LNCAP (cell line): ENCODE results near the gene GP1BB.

Source experiments
- TF ChIP-seq, protein P1 (sequence below): fragments of 450-650 bp; IDR thresholded peaks from 2 replicates; pipeline ENCODE4 v1.5.1; 2017; ENCODE audit warnings: mild to moderate bottlenecking

Gene GP1BB

DNA sequence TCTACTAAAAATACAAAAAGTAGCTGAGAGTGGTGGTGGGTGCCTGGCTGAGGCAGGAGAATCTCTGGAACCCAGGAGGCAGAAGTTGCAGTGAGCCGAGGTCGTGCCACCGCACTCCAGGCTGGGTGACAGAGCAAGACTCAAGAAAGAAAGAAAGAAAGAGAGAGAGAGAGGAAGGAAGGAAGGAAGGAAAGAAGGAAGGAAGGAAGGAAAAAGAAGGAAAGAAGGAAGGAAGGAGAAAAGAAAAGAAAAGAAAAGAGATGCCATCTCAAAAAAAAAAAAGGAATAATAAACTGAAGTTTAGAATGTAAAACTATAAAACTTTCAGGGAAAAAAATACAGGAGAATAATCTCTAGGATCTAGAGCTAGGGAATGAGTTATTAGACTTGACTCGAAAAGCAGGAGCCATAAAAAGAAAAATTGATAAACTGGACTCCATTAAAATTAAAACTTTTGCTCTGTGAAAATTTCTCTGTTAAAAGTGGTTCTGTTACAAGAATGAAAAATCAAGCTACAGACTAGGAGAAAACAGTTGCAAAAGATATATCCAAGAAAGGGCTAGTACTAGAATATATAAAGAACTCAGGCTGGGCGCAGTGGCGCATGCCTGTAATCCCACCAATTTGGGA, 22.4 kb upstream of the GP1BB start:
- TF ChIP-seq, protein P1, sequence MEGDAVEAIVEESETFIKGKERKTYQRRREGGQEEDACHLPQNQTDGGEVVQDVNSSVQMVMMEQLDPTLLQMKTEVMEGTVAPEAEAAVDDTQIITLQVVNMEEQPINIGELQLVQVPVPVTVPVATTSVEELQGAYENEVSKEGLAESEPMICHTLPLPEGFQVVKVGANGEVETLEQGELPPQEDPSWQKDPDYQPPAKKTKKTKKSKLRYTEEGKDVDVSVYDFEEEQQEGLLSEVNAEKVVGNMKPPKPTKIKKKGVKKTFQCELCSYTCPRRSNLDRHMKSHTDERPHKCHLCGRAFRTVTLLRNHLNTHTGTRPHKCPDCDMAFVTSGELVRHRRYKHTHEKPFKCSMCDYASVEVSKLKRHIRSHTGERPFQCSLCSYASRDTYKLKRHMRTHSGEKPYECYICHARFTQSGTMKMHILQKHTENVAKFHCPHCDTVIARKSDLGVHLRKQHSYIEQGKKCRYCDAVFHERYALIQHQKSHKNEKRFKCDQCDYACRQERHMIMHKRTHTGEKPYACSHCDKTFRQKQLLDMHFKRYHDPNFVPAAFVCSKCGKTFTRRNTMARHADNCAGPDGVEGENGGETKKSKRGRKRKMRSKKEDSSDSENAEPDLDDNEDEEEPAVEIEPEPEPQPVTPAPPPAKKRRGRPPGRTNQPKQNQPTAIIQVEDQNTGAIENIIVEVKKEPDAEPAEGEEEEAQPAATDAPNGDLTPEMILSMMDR = no peak

DNA sequence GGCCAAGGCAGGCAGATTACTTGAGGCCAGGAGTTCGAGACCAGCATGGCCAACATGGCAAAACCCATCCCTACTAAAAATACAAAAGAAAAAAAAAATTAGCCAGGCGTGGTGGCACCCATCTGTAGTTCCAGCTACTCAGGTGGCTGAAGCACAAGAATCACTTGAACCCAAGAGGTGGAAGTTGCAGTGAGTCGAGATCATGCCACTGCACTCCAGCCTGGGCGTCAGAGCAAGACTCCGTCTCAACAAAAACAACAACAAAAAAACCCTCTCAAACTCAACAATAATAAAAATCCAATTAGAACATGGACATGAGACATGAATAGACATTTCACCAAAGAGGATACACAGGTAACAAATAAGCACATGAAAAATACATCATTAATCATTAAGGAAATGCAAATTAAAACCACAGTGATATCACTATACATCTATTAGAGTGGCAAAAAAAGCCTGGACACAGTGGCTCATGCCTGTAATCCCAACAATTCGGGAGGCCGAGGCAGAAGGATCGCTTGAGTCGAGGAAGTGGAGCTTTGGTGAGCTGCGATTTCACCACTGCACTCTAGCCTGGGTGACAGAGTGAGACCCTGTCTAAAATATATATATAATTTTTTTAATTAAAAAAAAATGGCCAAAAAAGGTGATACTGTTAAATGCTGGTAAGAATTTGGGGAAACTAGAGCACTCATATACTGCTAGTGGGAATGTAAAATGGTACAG, 21.8 kb upstream of the GP1BB start:
- TF ChIP-seq, protein P1 = no peak

DNA sequence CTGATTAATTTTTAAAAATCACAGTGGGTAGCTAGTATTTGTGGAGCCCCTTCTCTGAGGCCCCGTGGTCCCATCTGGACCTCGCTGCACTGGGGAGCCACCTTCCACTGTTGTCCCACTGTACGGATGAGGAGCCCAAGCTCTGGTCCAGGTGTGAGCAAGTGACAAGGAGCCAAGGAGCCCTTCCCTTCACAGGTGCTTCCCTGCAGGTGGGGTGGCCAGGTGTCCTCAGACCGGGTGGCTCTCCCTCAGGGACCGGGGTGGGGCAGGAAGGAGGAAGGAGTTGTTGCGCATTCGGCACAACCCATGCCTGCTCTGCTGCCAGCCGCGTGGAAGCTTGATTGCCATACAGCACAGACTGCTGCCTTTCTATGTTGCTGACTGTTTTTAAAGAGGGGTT, 19.5 kb upstream of the GP1BB start:
- TF ChIP-seq, protein P1 = no peak

DNA sequence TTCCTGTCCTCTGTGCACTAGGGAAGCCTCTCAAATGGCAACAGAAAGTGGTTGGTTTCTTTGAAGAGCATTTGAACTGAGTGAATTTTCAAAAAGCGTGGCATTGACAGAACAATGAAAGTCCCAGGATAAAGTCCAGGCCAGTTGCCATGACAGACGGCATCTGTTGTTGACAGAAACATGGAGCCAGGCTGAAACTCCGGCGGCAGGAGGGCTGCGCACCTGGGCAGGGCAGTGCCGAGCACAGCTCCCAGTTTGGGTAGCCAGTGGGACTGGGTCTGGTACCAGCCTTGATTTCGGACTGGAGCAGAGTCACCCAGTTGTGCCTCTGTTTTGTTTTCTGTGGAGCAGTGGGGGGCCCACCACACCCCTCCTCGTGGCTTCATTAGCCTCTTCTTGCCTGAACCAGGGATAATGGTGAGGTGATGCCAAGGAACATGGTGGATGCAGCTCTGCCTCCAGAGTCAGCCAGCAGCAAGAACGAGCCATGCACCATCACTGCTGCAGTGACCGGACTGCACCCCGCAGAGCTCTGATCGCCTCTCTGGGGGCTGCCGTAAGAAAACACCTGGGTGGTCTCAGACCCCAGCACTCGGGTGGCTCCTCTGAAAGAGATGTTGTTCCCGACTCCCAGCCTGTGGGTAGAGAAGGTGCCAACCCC, 18.9 kb upstream of the GP1BB start:
- TF ChIP-seq, protein P1 = no peak

DNA sequence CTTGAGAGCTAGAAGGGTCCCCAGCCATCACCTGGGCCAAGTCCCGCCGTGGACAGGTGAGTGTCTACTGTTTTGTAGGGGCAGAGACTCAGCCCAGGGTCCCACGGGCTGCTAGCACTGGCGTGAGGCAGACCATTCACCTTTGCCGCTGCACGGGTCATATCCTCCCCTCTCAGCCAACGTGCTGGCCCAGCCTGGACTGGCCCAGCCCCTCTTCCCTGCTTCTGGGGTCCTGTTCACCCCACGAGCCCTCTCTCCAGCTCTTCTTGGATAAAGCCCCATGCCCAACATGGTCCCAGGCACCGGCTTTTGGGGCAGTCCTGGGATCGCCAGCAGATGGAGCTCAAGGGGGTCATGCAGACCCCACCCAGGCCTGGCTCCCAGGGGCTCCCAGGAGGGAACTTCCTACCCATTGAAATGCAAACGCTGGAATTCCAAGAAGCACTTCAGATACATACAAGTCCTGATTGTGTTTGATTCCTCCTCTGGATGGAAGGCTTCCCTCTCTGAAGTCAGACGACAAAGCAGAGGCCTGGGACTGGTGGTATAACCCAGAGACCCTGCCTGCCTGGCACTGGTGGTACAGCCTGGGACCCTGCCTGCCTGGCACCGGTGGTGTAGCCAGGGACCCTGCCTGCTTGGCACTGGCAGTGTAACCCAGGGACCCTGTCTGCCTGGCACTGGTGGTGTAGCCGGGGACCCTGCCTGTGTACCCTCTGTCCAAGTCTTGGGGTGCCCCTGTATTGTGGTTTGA, 18.0 kb upstream of the GP1BB start:
- TF ChIP-seq, protein P1 = no peak

DNA sequence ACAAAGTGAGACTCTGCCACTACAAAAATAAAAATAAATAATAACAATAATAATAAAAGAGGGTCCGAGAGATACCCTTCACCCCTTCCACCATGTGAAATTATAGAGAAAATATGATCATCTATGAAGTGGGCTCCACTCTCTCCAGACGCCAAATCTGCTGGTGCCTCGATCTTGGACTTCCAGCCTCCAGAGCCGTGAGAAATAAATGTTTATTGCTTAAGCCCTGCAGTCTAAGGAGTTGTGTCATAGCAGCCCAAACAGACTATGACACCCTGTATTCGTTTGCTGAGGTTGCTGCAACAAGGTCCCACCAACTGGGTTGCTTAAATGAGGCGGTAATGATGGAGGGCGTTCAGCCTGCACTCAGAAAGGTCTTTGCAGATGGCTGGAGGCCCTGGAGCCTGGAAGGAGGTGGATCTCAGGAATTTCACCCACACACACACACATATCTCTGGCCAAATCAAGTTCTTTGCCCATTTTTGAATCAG, 16.6 kb upstream of the GP1BB start:
- TF ChIP-seq, protein P1 = no peak
